BE2C (cell line): ENCODE measurements around the gene RNASEL.

Source experiments
- DNase-seq: peaks from one replicate; pipeline ENCODE4 v3.0.0-alpha.2; 2020
- H3K27me3 ChIP-seq: fragments of 250-450 bp; sonication (Bioruptor Pico); 2 replicates; pipeline ENCODE4 v1.5.1; 2020; ENCODE audit warnings: mild to moderate bottlenecking
- H3K36me3 ChIP-seq: fragments of 250-450 bp; sonication (Bioruptor Pico); 2 replicates; pipeline ENCODE4 v1.5.1; 2020; ENCODE audit warnings: mild to moderate bottlenecking
- H3K4me1 ChIP-seq: fragments of 250-450 bp; sonication (Bioruptor Pico); 2 replicates; pipeline ENCODE4 v1.5.1; 2020
- H3K4me3 ChIP-seq: 2 replicates; pipeline ENCODE4 v1.5.1; 2011; ENCODE audit warnings: low read depth, low read length
- H3K9me3 ChIP-seq: fragments of 250-450 bp; sonication (Bioruptor Pico); 2 replicates; pipeline ENCODE4 v1.5.1; 2020
- TF ChIP-seq, protein P1 (sequence below): IDR thresholded peaks from 2 replicates; pipeline ENCODE4 v1.5.1; 2012; ENCODE audit warnings: mild to moderate bottlenecking, low read depth, low read length

The RNASEL gene

DNA sequence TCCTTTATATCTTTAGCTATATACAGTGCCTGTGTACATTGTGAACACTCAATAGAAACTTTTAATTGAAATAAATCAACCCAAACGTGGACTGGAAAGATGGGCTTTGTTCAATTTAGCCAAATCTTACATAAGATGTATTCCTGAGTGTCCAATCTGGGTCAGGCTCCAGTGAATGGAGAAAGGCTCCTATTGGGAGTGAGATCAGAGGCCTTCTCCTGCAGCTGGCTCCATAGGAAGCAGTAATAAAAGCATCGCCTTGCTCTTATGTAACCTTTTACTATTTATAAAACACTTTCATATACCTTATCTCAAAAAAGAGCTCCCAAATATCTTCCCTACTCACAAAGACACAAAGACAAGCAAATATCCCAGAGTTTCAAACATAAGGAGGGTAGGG is 40.0 kb upstream of the RNASEL start:
- Histone ChIP-seq H3K36me3 (no peaks in the 10 kb centered on the region), H3K9me3 (no peaks in the 10 kb centered on the region), H3K4me1 (peaks cover 66% of the 10 kb centered on the region), H3K27me3 (no peaks in the 10 kb centered on the region), H3K4me3 (no peak overlapping the region)
- no peak for DNase-seq
- TF ChIP-seq, protein P1, sequence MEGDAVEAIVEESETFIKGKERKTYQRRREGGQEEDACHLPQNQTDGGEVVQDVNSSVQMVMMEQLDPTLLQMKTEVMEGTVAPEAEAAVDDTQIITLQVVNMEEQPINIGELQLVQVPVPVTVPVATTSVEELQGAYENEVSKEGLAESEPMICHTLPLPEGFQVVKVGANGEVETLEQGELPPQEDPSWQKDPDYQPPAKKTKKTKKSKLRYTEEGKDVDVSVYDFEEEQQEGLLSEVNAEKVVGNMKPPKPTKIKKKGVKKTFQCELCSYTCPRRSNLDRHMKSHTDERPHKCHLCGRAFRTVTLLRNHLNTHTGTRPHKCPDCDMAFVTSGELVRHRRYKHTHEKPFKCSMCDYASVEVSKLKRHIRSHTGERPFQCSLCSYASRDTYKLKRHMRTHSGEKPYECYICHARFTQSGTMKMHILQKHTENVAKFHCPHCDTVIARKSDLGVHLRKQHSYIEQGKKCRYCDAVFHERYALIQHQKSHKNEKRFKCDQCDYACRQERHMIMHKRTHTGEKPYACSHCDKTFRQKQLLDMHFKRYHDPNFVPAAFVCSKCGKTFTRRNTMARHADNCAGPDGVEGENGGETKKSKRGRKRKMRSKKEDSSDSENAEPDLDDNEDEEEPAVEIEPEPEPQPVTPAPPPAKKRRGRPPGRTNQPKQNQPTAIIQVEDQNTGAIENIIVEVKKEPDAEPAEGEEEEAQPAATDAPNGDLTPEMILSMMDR = no peak

DNA sequence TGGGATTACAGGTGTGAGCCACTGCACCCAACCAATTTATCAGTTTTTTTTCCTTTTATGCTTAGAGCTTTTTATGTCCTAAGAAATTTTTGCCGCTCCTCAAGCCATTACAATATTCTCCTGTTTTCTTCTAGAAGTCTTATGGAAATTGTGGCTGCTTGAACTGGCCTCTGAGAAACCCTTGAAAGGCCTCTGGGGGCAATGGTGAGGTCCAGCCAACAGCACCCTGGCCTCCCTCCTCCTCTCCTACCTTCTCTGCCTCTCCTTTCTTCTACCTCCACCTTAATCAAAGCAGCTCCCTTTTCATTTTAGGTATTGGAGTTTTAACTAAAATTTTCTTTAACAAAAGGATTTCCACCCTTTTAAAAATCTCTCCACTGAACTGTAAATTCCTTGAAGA is 39.6 kb upstream of the RNASEL start:
- Histone ChIP-seq H3K4me1 (peaks cover 68% of the 10 kb centered on the region), H3K36me3 (no peaks in the 10 kb centered on the region), H3K9me3 (no peaks in the 10 kb centered on the region), H3K4me3 (no peak overlapping the region), H3K27me3 (no peaks in the 10 kb centered on the region)
- no peak for DNase-seq
- TF ChIP-seq, protein P1 = no peak

DNA sequence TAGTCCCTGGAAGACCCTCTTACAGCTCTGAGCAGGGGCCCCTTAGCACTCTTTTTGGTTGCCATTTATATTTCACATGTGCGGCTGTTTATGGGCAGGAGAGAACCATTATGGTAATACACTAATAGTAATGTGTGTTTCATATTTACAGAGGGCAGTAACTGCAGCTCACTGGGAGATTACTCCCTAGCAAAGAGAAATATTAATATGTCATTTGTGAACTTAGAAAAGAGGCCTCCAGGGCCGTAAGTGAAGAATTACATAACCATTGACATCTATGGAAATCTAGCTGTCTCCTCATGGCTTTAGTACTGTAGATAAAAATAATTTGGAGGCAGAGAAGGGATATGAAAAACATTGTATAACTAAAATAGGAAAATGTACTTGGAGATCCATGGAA is 38.6 kb upstream of the RNASEL start:
- peaks cover 78% of the 10 kb centered on the region for H3K4me1 ChIP-seq
- TF ChIP-seq, protein P1 = no peak
- H3K36me3 ChIP-seq = no peaks in the 10 kb centered on the region
- no peaks in the 10 kb centered on the region for H3K27me3 ChIP-seq
- DNase-seq = no peak
- no peak overlapping the region for H3K4me3 ChIP-seq
- H3K9me3 ChIP-seq = no peaks in the 10 kb centered on the region

- Histone ChIP-seq H3K9me3 (no peaks in the 10 kb centered on the region), H3K4me3 (no peak overlapping the region), H3K36me3 (no peaks in the 10 kb centered on the region), H3K27me3 (no peaks in the 10 kb centered on the region), H3K4me1 (peaks cover 78% of the 10 kb centered on the region)
- DNase-seq = no peak
- TF ChIP-seq, protein P1 = no peak
Measured at GRCh38 chr1:182626527-182626926, 37.5 kb upstream of the RNASEL start.

GRCh38 chr1:182625719-182626504 is 36.9 kb upstream of the RNASEL start:
- TF ChIP-seq, protein P1 = no peak
- no peak overlapping the region for H3K4me3 ChIP-seq
- H3K27me3 ChIP-seq = no peaks in the 10 kb centered on the region
- no peaks in the 10 kb centered on the region for H3K9me3 ChIP-seq
- H3K36me3 ChIP-seq = no peaks in the 10 kb centered on the region
- peaks cover 72% of the 10 kb centered on the region for H3K4me1 ChIP-seq
- peak; percentile 37 for DNase-seq

- TF ChIP-seq, protein P1 = no peak
- H3K4me3 ChIP-seq = no peak overlapping the region
Measured at GRCh38 chr1:182625024-182625423, 36.0 kb upstream of the RNASEL start.

More at GRCh38 chr1:182625024-182625423, 36.0 kb upstream of the RNASEL start:
- peaks cover 63% of the 10 kb centered on the region for H3K4me1 ChIP-seq
- no peaks in the 10 kb centered on the region for H3K9me3 ChIP-seq
- H3K27me3 ChIP-seq = no peaks in the 10 kb centered on the region
- DNase-seq = no peak
- H3K36me3 ChIP-seq = no peaks in the 10 kb centered on the region
